SKM-1 (cell line): ENCODE measurements around the gene RAB3B.
"Not testable (repeated sequence)": the region's sequence is repeated elsewhere in the genome, so short reads cannot be mapped to it uniquely, and the experiment has no call there.

Experiments
- DNase-seq: peaks from one replicate; lab custom pipeline; 2025; ENCODE audit not compliant: unreplicated experiment; lab: John Stamatoyannopoulos, UW

Gene RAB3B

GRCh38 chr1:51990478-51990965, at the start of gene RAB3B:
Gene RAB3B (minus strand): TSS chr1:51990700. CDS start chr1:51977117, 13,583 bp downstream.
- DNase-seq, result no peak

- no peak for DNase-seq
Measured at GRCh38 chr1:52037909-52038308, 47.4 kb upstream of the RAB3B start.

GRCh38 chr1:52037402-52037814, 46.9 kb upstream of the RAB3B start:
- DNase-seq, result no peak

GRCh38 chr1:52034050-52034384, 43.5 kb upstream of the RAB3B start:
- DNase-seq, result no peak

- DNase-seq, result peak; percentile 68
Measured at GRCh38 chr1:52033190-52034049, 42.9 kb upstream of the RAB3B start, which contains the start of gene KTI12. Gene KTI12 (minus strand): TSS chr1:52033810. CDS start chr1:52033761, 49 bp downstream.

GRCh38 chr1:52032785-52033131, 42.3 kb upstream of the RAB3B start:
- no peak for DNase-seq

- DNase-seq, result no peak
Measured at GRCh38 chr1:52032124-52032784, 41.8 kb upstream of the RAB3B start.

- not testable (repeated sequence) for DNase-seq
Measured at GRCh38 chr1:52028839-52029238, 38.3 kb upstream of the RAB3B start.

GRCh38 chr1:52028328-52028727, 37.8 kb upstream of the RAB3B start:
- no peak for DNase-seq

GRCh38 chr1:52026278-52026677, 35.8 kb upstream of the RAB3B start:
- DNase-seq, result no peak

- DNase-seq, result no peak
Measured at GRCh38 chr1:52022133-52022532, 31.6 kb upstream of the RAB3B start.

- no peak for DNase-seq
Measured at GRCh38 chr1:52008071-52008809, 17.7 kb upstream of the RAB3B start.

GRCh38 chr1:52007215-52008002, 16.9 kb upstream of the RAB3B start:
- DNase-seq, result no peak

- DNase-seq, result not testable (repeated sequence)
Measured at GRCh38 chr1:52006081-52006553, 15.6 kb upstream of the RAB3B start.

GRCh38 chr1:52005548-52005947, 15.0 kb upstream of the RAB3B start:
- not testable (repeated sequence) for DNase-seq

GRCh38 chr1:52003877-52004276, 13.4 kb upstream of the RAB3B start:
- DNase-seq, result no peak

GRCh38 chr1:52002038-52002917, 11.8 kb upstream of the RAB3B start:
- DNase-seq, result peak; percentile 55

GRCh38 chr1:51998701-51999100, 8.2 kb upstream of the RAB3B start:
- no peak for DNase-seq

GRCh38 chr1:51997974-51998382, 7.5 kb upstream of the RAB3B start:
- no peak for DNase-seq
